Astrocyte of the spinal cord (primary cell): Measurements from ENCODE around the gene SCAF11.
A peak's percentile ranks its signal among the peaks of the same experiment; 100 is the strongest.

ENCODE experiments used
- DNase-seq: peaks from one replicate; pipeline ENCODE4 v3.0.0; 2011; ENCODE audit warnings: low read depth, low spot score
- H3K4me3 ChIP-seq: 2 replicates; pipeline ENCODE4 v1.5.1; 2011; ENCODE audit warnings: low read depth, mild to moderate bottlenecking, low read length, moderate library complexity
- in situ Hi-C: cut with HindIII; loops from 2 replicates; pipeline ENCODE4 v1.10.0; 2017; ENCODE audit warnings: low sequenced_read_pairs
- TF ChIP-seq, protein P1 (sequence below): IDR thresholded peaks from 2 replicates; pipeline ENCODE4 v1.5.1; 2012; ENCODE audit warnings: low read depth, mild to moderate bottlenecking, low read length, inconsistent platforms

The SCAF11 gene

DNA sequence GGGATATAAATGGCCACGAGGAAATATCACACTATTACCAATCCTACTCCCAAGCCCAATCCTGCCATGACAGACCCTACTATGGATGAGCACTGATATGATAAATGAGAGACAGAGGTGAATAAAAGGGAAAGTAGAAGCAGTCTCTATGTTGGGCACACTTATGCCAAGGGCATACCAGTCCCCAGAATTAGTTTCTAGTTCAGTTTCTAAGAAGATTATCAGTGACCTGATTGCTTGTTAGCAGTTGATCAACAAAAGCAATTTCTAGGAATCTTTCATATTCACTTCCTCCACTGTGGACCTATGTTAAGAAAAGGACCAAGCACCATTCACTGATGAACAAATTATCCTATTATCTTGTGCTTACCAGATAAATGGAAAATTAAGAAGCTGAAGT, 20.0 kb downstream of the SCAF11 start:
- in situ Hi-C loops, result no loop called here
- no peak overlapping the region for H3K4me3 ChIP-seq
- TF ChIP-seq, protein P1, sequence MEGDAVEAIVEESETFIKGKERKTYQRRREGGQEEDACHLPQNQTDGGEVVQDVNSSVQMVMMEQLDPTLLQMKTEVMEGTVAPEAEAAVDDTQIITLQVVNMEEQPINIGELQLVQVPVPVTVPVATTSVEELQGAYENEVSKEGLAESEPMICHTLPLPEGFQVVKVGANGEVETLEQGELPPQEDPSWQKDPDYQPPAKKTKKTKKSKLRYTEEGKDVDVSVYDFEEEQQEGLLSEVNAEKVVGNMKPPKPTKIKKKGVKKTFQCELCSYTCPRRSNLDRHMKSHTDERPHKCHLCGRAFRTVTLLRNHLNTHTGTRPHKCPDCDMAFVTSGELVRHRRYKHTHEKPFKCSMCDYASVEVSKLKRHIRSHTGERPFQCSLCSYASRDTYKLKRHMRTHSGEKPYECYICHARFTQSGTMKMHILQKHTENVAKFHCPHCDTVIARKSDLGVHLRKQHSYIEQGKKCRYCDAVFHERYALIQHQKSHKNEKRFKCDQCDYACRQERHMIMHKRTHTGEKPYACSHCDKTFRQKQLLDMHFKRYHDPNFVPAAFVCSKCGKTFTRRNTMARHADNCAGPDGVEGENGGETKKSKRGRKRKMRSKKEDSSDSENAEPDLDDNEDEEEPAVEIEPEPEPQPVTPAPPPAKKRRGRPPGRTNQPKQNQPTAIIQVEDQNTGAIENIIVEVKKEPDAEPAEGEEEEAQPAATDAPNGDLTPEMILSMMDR, result no peak
- no peak for DNase-seq

DNA sequence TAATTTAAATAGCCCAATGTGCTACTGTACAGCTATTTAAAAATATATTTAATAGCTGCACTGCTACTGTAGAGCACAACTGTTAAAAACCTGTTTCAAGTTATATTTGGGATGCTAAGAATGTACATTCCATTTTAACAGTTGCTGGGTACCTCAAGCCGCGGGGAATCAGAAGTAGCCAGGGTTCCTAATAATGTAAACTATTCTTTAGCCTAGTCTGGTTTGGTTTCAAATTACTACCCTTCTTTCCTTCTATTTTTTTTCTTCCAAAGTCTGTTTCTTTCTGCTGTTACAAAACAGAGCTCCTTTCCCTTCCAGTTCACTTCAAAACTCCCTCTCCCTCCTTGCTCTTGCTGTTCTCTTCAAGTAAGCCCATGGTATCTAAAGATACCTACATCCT, 21.3 kb downstream of the SCAF11 start:
- in situ Hi-C loops, result no loop called here
- TF ChIP-seq, protein P1, result no peak
- DNase-seq, result peak; percentile 36
- H3K4me3 ChIP-seq, result no peak overlapping the region

DNA sequence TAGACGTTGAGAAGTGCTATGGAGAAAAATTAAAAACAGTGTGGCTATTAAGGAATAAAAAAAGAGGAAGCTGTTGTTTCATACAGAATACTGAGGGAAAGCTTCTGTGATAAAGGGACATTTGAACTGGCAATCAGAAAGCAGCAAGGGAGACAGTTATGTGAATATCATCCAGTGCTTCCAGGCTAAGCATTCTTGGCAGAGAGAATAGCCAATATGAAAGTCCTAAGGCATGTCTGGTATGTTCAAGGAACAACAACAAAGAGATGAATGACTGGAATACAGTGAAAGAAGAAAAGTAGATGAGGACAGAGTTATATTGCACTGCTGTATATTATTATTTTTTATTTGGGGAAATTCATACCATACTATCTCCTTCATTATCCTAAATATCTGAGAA, 23.9 kb downstream of the SCAF11 start:
- in situ Hi-C loops, result no loop called here
- DNase-seq, result peak; percentile 77
- no peak overlapping the region for H3K4me3 ChIP-seq
- TF ChIP-seq, protein P1, result no peak

DNA sequence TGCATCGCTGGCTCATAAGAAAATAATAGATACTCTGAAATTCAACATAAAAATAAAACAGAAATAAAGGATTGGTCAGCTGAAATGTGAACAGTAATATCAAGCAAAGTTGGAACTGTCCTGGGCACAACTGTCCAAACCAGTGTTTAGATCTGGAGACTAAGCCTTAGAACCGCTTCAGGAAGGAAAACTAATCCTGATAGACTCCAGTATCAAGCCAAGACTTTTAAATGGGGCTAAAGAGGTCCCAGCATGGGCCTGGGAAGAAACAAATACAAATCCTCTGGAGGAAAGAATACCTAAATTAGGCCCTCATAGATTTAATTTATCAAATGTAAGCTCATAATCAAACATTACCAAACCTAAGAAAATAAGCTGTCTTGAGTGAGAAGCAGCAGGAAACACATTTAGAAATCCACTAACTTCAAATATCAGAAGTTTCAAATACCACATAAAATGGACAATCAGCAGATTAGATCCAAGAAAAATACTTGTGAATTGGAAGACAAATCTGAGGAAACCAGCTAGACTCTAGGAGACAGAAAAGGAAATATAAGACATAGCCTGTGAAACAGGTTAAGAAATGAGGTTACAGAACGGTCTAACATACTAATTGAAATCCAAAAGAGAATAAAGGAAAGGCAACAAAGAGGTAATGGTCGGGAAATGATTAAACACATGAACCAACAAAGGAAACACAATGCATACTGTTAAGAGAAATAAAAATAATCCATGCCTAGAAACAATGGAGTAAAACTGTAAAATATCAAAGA, 27.6 kb downstream of the SCAF11 start:
- no peak for DNase-seq
- no peak overlapping the region for H3K4me3 ChIP-seq
- in situ Hi-C loops, result no loop called here
- TF ChIP-seq, protein P1, result no peak

DNA sequence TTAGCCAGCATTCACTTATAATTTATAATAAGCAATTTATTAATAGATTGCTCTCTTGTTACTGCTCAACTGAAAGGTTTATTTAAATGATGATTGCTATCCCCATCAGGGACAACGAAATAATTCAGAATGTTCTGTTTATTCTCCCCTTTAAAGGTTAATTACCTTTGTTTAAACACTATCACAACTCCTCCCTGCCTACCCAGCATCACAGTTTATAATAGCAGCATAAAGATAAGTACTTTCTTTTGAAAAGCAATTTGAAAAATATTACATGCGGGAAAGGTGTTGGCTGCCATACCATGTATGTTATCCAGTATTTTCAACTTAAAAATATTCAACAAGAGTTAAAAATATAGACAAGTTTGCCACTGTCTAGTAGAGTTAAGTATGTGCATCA, 30.6 kb downstream of the SCAF11 start:
- no peak overlapping the region for H3K4me3 ChIP-seq
- in situ Hi-C loops, result no loop called here

DNA sequence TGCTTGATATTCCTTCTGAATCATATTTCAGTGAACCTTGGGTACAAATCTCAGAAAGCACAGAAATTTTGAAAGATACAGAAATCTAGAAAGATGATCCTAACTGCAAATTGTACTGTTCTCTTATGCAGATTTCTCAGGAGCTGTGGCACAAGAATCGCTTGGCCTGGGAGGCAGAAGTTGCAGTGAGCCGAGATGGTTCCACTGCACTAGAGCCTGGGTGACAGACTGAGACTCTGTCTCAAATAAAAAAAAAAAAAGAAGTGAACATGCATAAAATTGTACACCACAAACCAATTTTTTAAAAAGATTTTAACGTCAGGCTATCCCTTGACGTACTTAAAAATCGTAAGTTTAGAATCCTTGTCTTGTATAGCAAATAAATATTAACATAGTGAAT, 31.3 kb downstream of the SCAF11 start:
- TF ChIP-seq, protein P1, result no peak
- DNase-seq, result no peak
- in situ Hi-C loops, result no loop called here
- H3K4me3 ChIP-seq, result no peak overlapping the region

More for the DNA sequence above, 30.6 kb downstream of the SCAF11 start:
- TF ChIP-seq, protein P1, result no peak
- no peak for DNase-seq
